Ovary (tissue), 3 donors: ENCODE results near the gene C1orf87.

ENCODE experiments used
- EP300 ChIP-seq: sonication (generic); formaldehyde crosslinking; IDR thresholded peaks from one replicate; pipeline ENCODE4 v1.6.1; 2017; ENCODE audit warnings: antibody characterized with exemption
- TF ChIP-seq, protein P1 (sequence below), 3 donors: fragments of 450-650 bp in 2 of 3; fragments of 200-600 bp in 1 of 3; IDR thresholded peaks; one replicate each; pipeline versions ENCODE4 v1.5.1 to v1.8.0; 2016 to 2022; ENCODE audit warnings: antibody characterized with exemption in 3 of 3, mild to moderate bottlenecking in 1 of 3
- donor health status: DM: no; HTN: no; CAD: no.

GRCh38 chr1:60113596-60113995, 40.0 kb upstream of the C1orf87 start:
- TF ChIP-seq EP300, result no peak
- TF ChIP-seq, protein P1, sequence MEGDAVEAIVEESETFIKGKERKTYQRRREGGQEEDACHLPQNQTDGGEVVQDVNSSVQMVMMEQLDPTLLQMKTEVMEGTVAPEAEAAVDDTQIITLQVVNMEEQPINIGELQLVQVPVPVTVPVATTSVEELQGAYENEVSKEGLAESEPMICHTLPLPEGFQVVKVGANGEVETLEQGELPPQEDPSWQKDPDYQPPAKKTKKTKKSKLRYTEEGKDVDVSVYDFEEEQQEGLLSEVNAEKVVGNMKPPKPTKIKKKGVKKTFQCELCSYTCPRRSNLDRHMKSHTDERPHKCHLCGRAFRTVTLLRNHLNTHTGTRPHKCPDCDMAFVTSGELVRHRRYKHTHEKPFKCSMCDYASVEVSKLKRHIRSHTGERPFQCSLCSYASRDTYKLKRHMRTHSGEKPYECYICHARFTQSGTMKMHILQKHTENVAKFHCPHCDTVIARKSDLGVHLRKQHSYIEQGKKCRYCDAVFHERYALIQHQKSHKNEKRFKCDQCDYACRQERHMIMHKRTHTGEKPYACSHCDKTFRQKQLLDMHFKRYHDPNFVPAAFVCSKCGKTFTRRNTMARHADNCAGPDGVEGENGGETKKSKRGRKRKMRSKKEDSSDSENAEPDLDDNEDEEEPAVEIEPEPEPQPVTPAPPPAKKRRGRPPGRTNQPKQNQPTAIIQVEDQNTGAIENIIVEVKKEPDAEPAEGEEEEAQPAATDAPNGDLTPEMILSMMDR (IDR thresholded peaks at IDR 0.05), result no peak
